NCI-H2227 treated with DMSO at 0.1 percent for 48 hours (cell line): ENCODE measurements around the gene TRIOBP.

Experiments used
- DNase-seq: peaks from one replicate; lab custom pipeline; 2025; lab: John Stamatoyannopoulos, UW

The TRIOBP gene

GRCh38 chr22:37728620-37729019 lies 31.8 kb downstream of the TRIOBP start:
- DNase-seq = no peak

- DNase-seq = no peak
Observed at GRCh38 chr22:37731804-37732471, 35.1 kb downstream of the TRIOBP start.

GRCh38 chr22:37732699-37733607 lies 36.1 kb downstream of the TRIOBP start:
- DNase-seq = no peak

GRCh38 chr22:37733625-37734401 lies 37.0 kb downstream of the TRIOBP start:
- DNase-seq = no peak

GRCh38 chr22:37734402-37734700 lies 37.5 kb downstream of the TRIOBP start:
- DNase-seq = no peak

- DNase-seq = no peak
Observed at GRCh38 chr22:37734964-37735451, 38.2 kb downstream of the TRIOBP start.

GRCh38 chr22:37739035-37739434 lies 42.2 kb downstream of the TRIOBP start:
- DNase-seq = no peak

GRCh38 chr22:37739611-37740049 lies 42.8 kb downstream of the TRIOBP start:
- DNase-seq = no peak

GRCh38 chr22:37740455-37741311 lies 43.8 kb downstream of the TRIOBP start:
- no peak for DNase-seq

- peak; percentile 34 for DNase-seq
Observed at GRCh38 chr22:37741312-37741795, 44.5 kb downstream of the TRIOBP start.

- no peak for DNase-seq
Observed at GRCh38 chr22:37742376-37743171, 45.7 kb downstream of the TRIOBP start.

- no peak for DNase-seq
Observed at GRCh38 chr22:37744589-37744988, 47.7 kb downstream of the TRIOBP start.

- peak; percentile 58 for DNase-seq
Observed at GRCh38 chr22:37745548-37746365, 48.9 kb downstream of the TRIOBP start.

- no peak for DNase-seq
Observed at GRCh38 chr22:37746366-37747079, 49.7 kb downstream of the TRIOBP start.

- no peak for DNase-seq
Observed at GRCh38 chr22:37747080-37747714, 50.3 kb downstream of the TRIOBP start.

GRCh38 chr22:37747715-37748100 lies 50.9 kb downstream of the TRIOBP start:
- no peak for DNase-seq

- no peak for DNase-seq
Observed at GRCh38 chr22:37748659-37749058, 51.8 kb downstream of the TRIOBP start.

- DNase-seq = no peak
Observed at GRCh38 chr22:37749226-37749625, 52.4 kb downstream of the TRIOBP start.
